CD14-positive monocyte (primary cell): ENCODE results near the gene CDH11. TPM values are rescaled to one million over a fixed set of nuclear protein-coding genes. Genes with fewer than 3 reads are reported as not detected.

Source experiments
- DNase-seq, 3 donors: peaks; one replicate each; pipeline ENCODE4 v3.0.0-alpha.2; 2011 to 2022
- H2AFZ ChIP-seq: 2 replicates; pipeline ENCODE4 v1.6.0; 2012; ENCODE audit warnings: mild to moderate bottlenecking, low read depth, low read length, inconsistent platforms; ENCODE audit not compliant: insufficient read depth, poor library complexity, severe bottlenecking
- H3K27ac ChIP-seq, 2 donors: 1 replicate in 1 of 2; 2 replicates in 1 of 2; pipeline ENCODE4 v1.5.1; 2012 to 2013; ENCODE audit warnings: low read length in 2 of 2, control low read depth in 1 of 2, inconsistent platforms in 1 of 2, low read depth in 1 of 2, mild to moderate bottlenecking in 1 of 2
- H3K27me3 ChIP-seq, 2 donors: one replicate each; pipeline versions ENCODE4 v1.6.0 to v1.6.1; 2011 to 2013; ENCODE audit warnings: low read length in 2 of 2; ENCODE audit not compliant: control insufficient read depth in 2 of 2, insufficient read depth in 2 of 2
- H3K36me3 ChIP-seq, 2 donors: replicated peaks in 1 of 2; 1 replicate in 1 of 2; 2 replicates in 1 of 2; pipeline versions ENCODE4 v1.5.1 to v1.6.1; 2012 to 2013; ENCODE audit warnings: low read length in 2 of 2, control low read depth in 1 of 2, inconsistent platforms in 1 of 2, mild to moderate bottlenecking in 1 of 2; ENCODE audit not compliant: insufficient read depth in 2 of 2, control insufficient read depth in 1 of 2
- H3K4me1 ChIP-seq, 2 donors: 1 replicate in 1 of 2; 2 replicates in 1 of 2; pipeline versions ENCODE4 v1.5.1 to v1.6.1; 2012 to 2013; ENCODE audit warnings: low read length in 2 of 2, control low read depth in 1 of 2, inconsistent platforms in 1 of 2, mild to moderate bottlenecking in 1 of 2, moderate library complexity in 1 of 2; ENCODE audit not compliant: insufficient read depth in 2 of 2, control insufficient read depth in 1 of 2
- H3K4me2 ChIP-seq: replicated peaks from 2 replicates; pipeline ENCODE3; 2012; ENCODE audit warnings: low read length, moderate library complexity, mild to moderate bottlenecking; ENCODE audit not compliant: poor library complexity, severe bottlenecking; ENCODE audit errors: extremely low read depth
- H3K4me3 ChIP-seq, 3 experiments: fragments of 200-600 bp in 1 of 3; sonication (generic) in 1 of 3; replicated peaks in 1 of 3; 1 replicate in 2 of 3; 2 replicates in 1 of 3; pipeline ENCODE4 v1.5.1; 2011 to 2013; ENCODE audit warnings: low read length in 3 of 3, mild to moderate bottlenecking in 3 of 3, control low read depth in 2 of 3, low read depth in 2 of 3, inconsistent platforms in 1 of 3, moderate library complexity in 1 of 3
- H3K79me2 ChIP-seq: 2 replicates; pipeline ENCODE4 v1.6.0; 2012; ENCODE audit warnings: mild to moderate bottlenecking, control low read depth, inconsistent platforms, low read length, moderate library complexity; ENCODE audit not compliant: insufficient read depth
- H3K9ac ChIP-seq: 2 replicates; pipeline ENCODE4 v1.6.0; 2017; ENCODE audit warnings: low read length, mild to moderate bottlenecking; ENCODE audit not compliant: insufficient read depth, poor library complexity, severe bottlenecking
- H3K9me3 ChIP-seq, 2 donors: replicated peaks in 1 of 2; 1 replicate in 1 of 2; 2 replicates in 1 of 2; pipeline versions ENCODE4 v1.5.1 to v1.6.1; 2012 to 2013; ENCODE audit warnings: low read length in 2 of 2, control low read depth in 1 of 2; ENCODE audit not compliant: control insufficient read depth in 1 of 2, insufficient read depth in 1 of 2
- H4K20me1 ChIP-seq: 2 replicates; pipeline ENCODE4 v1.6.0; 2012; ENCODE audit warnings: mild to moderate bottlenecking, low read length, control low read depth, moderate library complexity; ENCODE audit not compliant: insufficient read depth
- H3K27ac Mint-ChIP-seq, 7 donors: one replicate each; pipeline ENCODE4 v1.8.0; 2020; ENCODE audit warnings: mild to moderate bottlenecking in 7 of 7, mixed read lengths in 7 of 7, moderate library complexity in 6 of 7, inconsistent platforms in 2 of 7
- H3K27me3 Mint-ChIP-seq, 3 donors: one replicate each; pipeline ENCODE4 v1.8.0; 2021 to 2022; ENCODE audit warnings: low read depth in 3 of 3, mild to moderate bottlenecking in 3 of 3, mixed read lengths in 3 of 3, moderate library complexity in 3 of 3, inconsistent platforms in 1 of 3
- H3K36me3 Mint-ChIP-seq, 2 donors: one replicate each; pipeline ENCODE4 v1.8.0; 2020; ENCODE audit warnings: mixed read lengths in 2 of 2, inconsistent platforms in 1 of 2, mild to moderate bottlenecking in 1 of 2
- H3K4me1 Mint-ChIP-seq: one replicate; pipeline ENCODE4 v1.8.0; 2020; ENCODE audit warnings: mild to moderate bottlenecking, mixed read lengths
- H3K4me3 Mint-ChIP-seq, 2 donors: one replicate each; pipeline ENCODE4 v1.8.0; 2020; ENCODE audit warnings: mild to moderate bottlenecking in 2 of 2, mixed read lengths in 2 of 2, moderate library complexity in 1 of 2
- H3K9me3 Mint-ChIP-seq, 7 donors: one replicate each; pipeline ENCODE4 v1.8.0; 2020 to 2022; ENCODE audit warnings: mixed read lengths in 7 of 7, mild to moderate bottlenecking in 6 of 7, moderate library complexity in 6 of 7, inconsistent platforms in 2 of 7
- intact Hi-C, 2 donors: fragments of 100-400 bp; cut with micrococcal nuclease; formaldehyde crosslinking; loops; one replicate each; pipeline versions ENCODE4 v1.15.0 to v1.15.1; 2023
- polyA plus RNA-seq, 3 donors: library from polyadenylated mRNA; depleted of rRNA in 1 of 3; unstranded in 2 of 3; stranded (reverse) in 1 of 3; fragments of 300-500 nt in 2 of 3; fragments of >200 nt in 1 of 3; fragmentation: Illumina TruSeq in 2 of 3; gene quantifications; 1 replicate in 2 of 3; 2 replicates in 1 of 3; pipeline ENCODE4 v1.2.3, GENCODE V29; 2012 to 2021
- TF ChIP-seq, protein P1 (sequence below): fragments of 200-600 bp; IDR thresholded peaks from one replicate; pipeline ENCODE4 v1.8.0; 2022; ENCODE audit warnings: antibody characterized with exemption, mild to moderate bottlenecking

CDH11 gene
- polyA plus RNA-seq, 3 donors = not detected

DNA sequence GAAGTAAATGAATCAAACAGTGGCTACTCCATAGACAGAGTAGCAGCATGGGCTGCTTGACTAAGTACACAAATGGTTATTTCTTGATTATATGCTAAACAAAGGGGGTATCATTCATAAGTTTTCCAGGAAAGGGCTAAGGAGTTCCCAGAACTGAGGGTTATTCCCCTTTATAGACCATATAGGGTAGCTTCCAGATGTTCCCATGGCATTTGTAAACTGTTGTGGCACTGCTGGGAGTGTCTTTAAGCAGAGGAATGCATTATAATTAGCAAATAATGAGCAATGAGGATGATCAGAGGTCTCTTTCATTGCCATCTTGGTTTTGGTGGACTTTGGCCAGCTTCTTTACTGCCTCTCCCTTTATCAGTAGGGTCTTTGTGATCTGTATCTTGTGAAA lies 105.1 kb downstream of the CDH11 start:
- peaks cover 0 to 9% (median 2%) of the 10 kb centered on the region in 7 donors for H3K9me3 Mint-ChIP-seq

GRCh38 chr16:65015599-65015998 lies 106.3 kb downstream of the CDH11 start:
- Mint-ChIP-seq H3K27ac (no peak overlapping the region), H3K4me3 (no peak overlapping the region), H3K4me1 (no peaks in the 10 kb centered on the region), H3K9me3 (peaks cover 0 to 6% (median 2%) of the 10 kb centered on the region in 7 donors), H3K36me3 (no peaks in the 10 kb centered on the region), H3K27me3 (no peaks in the 10 kb centered on the region)
- H3K9me3 ChIP-seq = no peaks in the 10 kb centered on the region
- H4K20me1 ChIP-seq = no peaks in the 10 kb centered on the region
- TF ChIP-seq, protein P1, sequence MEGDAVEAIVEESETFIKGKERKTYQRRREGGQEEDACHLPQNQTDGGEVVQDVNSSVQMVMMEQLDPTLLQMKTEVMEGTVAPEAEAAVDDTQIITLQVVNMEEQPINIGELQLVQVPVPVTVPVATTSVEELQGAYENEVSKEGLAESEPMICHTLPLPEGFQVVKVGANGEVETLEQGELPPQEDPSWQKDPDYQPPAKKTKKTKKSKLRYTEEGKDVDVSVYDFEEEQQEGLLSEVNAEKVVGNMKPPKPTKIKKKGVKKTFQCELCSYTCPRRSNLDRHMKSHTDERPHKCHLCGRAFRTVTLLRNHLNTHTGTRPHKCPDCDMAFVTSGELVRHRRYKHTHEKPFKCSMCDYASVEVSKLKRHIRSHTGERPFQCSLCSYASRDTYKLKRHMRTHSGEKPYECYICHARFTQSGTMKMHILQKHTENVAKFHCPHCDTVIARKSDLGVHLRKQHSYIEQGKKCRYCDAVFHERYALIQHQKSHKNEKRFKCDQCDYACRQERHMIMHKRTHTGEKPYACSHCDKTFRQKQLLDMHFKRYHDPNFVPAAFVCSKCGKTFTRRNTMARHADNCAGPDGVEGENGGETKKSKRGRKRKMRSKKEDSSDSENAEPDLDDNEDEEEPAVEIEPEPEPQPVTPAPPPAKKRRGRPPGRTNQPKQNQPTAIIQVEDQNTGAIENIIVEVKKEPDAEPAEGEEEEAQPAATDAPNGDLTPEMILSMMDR = no peak
- intact Hi-C loops = no loop called here
- no peaks in the 10 kb centered on the region for H3K27me3 ChIP-seq
- no peak for DNase-seq
- no peaks in the 10 kb centered on the region for H3K36me3 ChIP-seq
- no peak overlapping the region for H3K27ac ChIP-seq
- no peaks in the 10 kb centered on the region for H3K79me2 ChIP-seq
- no peak overlapping the region for H3K9ac ChIP-seq
- no peak overlapping the region for H3K4me3 ChIP-seq
- H3K4me2 ChIP-seq = no peak overlapping the region
- H2AFZ ChIP-seq = no peak overlapping the region
- H3K4me1 ChIP-seq = no peaks in the 10 kb centered on the region

More for the DNA sequence above, 105.1 kb downstream of the CDH11 start:
- Histone ChIP-seq H3K36me3 (no peaks in the 10 kb centered on the region), H3K79me2 (no peaks in the 10 kb centered on the region), H3K4me2 (no peak overlapping the region), H3K4me1 (no peaks in the 10 kb centered on the region), H2AFZ (no peak overlapping the region), H3K27ac (no peak overlapping the region), H3K4me3 (no peak overlapping the region), H3K9ac (no peak overlapping the region), H3K9me3 (no peaks in the 10 kb centered on the region), H3K27me3 (no peaks in the 10 kb centered on the region), H4K20me1 (no peaks in the 10 kb centered on the region)
- no peak overlapping the region for H3K4me3 Mint-ChIP-seq
- intact Hi-C loops = no loop called here
- no peak for DNase-seq
- no peak overlapping the region for H3K27ac Mint-ChIP-seq
- TF ChIP-seq, protein P1 = no peak
- H3K4me1 Mint-ChIP-seq = no peaks in the 10 kb centered on the region
- no peaks in the 10 kb centered on the region for H3K36me3 Mint-ChIP-seq
- H3K27me3 Mint-ChIP-seq = no peaks in the 10 kb centered on the region
